Measurements from ENCODE around the gene BRAP. TPM values are rescaled to one million over a fixed set of nuclear protein-coding genes. Genes with fewer than 3 reads are reported as not detected.

The BRAP gene
- total RNA-seq, 1 experiment from 2014 or later: 25.0 TPM

Other genes with a start within 250 kb of the BRAP start
- 70.5 and 72.9 TPM in 2 replicates for gene ATXN2, start 86.6 kb downstream of the BRAP start, total RNA-seq (2021)
- gene ACAD10, start 97 bp upstream of the BRAP start, total RNA-seq (2021): 24.3 and 25.7 TPM in 2 replicates
- gene ALDH2, start 81.0 kb upstream of the BRAP start, total RNA-seq (2021): 44.0 and 50.1 TPM in 2 replicates
- 80.7 and 85.7 TPM in 2 replicates for gene MAPKAPK5, start 156.3 kb upstream of the BRAP start, total RNA-seq (2021)